NOMO-1 treated with dmso at 0.1 percent for 144 hours (cell line): Measurements from ENCODE around the gene STK11.

ENCODE experiments used
- DNase-seq: peaks from one replicate; lab custom pipeline; 2025; ENCODE audit not compliant: unreplicated experiment; lab: John Stamatoyannopoulos, UW

The STK11 gene

DNA sequence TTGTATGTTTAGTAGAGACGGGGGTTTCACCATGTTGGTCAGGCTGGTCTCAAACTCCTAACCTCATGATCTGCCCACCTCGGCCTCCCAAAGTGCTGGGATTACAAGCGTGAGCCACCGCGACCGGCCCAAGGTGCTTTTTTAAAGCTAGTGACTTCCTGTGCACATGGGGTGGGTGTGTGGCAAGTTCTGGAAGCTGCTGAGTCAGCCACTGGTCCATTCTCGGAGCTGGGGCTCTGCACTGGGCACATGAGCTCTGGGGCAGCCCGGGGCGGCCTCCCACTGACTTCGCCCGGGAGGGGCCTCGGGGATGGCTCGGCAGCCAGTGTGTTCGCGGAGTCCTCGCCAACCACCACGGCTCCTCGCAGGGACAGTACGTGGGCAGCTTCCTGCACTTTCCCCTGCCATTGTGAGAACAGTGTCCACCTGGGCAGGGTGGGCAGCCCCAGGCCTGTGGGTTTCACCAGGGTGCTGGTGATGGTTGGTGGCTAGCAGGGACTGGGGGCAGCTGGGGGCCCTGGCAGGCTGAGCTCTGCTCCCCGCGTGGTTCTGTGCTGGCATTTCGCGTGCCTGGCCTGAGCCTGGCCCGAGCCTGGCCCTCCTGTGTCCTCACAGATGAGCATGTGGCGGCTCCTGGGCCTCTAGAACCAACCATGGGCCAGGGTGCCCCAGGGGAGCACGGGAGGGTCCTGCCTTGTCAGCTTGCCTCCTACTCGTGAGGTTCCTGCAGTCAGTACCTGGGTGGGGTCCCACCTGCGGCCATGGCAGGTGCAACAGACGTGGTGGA lies 20.1 kb downstream of the STK11 start:
- no peak for DNase-seq

- no peak for DNase-seq
Measured at GRCh38 chr19:1226227-1226518, 20.6 kb downstream of the STK11 start.

GRCh38 chr19:1226522-1227303 lies 21.1 kb downstream of the STK11 start:
- DNase-seq: no peak

DNA sequence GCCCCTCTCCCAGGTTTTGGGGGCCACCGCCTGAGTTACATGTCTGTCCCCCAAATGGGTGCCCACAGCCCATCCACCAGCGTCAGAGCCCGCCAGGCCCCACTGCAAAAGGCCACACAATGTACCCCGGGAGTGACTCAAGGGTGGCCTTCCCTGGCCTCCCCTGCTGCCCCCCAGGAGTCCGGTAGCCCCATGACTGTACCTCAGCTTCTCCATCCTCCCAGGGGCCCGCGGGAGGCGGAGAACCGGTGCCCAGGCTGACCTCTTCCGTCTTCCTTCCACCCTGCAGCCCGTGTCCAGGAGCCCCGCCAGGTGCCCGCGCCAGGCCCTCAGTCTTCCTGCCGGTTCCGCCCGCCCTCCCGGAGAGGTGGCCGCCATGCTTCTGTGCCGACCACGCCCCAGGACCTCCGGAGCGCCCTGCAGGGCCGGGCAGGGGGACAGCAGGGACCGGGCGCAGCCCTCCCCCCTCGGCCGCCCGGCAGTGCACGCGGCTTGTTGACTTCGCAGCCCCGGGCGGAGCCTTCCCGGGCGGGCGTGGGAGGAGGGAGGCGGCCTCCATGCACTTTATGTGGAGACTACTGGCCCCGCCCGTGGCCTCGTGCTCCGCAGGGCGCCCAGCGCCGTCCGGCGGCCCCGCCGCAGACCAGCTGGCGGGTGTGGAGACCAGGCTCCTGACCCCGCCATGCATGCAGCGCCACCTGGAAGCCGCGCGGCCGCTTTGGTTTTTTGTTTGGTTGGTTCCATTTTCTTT lies 21.9 kb downstream of the STK11 start:
- no peak for DNase-seq

- no peak for DNase-seq
Measured at GRCh38 chr19:1228161-1228957, 22.8 kb downstream of the STK11 start.

GRCh38 chr19:1229056-1229923 lies 23.7 kb downstream of the STK11 start:
- DNase-seq: no peak

- no peak for DNase-seq
Measured at GRCh38 chr19:1229924-1230782, 24.6 kb downstream of the STK11 start.

DNA sequence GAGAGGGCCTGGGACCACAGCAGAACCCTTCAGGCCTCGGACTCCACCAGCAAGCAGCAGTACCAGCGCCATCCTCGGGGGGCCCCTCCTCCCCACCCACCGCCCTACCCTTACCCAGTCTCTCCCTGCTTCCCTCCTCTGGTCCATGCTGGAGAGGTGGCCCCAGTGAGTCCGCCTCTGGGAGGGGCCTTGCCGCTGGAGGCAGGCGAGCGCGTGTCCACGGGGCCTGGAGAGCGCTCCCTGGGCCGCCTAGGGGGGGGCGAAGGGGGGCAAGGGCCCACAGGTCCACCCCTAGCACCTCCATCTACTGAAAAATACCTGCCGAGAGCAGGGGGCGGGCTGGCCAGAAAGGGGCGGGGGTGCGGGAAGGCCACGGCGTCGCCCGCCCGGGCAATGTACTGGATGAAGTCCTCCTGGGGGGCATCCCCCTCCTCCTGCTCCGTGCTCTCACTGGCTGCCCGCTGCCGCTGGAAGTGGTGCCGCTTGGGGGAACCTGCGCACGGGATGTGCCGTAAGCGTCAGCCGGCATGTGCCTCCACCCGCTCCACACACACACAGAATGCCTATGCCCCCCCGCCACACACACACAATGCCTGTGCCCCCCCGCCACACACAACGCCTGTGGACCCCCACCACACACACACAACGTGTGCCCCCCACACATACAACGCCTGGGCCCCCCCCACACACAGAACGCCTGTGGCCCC lies 25.4 kb downstream of the STK11 start:
- no peak for DNase-seq

DNA sequence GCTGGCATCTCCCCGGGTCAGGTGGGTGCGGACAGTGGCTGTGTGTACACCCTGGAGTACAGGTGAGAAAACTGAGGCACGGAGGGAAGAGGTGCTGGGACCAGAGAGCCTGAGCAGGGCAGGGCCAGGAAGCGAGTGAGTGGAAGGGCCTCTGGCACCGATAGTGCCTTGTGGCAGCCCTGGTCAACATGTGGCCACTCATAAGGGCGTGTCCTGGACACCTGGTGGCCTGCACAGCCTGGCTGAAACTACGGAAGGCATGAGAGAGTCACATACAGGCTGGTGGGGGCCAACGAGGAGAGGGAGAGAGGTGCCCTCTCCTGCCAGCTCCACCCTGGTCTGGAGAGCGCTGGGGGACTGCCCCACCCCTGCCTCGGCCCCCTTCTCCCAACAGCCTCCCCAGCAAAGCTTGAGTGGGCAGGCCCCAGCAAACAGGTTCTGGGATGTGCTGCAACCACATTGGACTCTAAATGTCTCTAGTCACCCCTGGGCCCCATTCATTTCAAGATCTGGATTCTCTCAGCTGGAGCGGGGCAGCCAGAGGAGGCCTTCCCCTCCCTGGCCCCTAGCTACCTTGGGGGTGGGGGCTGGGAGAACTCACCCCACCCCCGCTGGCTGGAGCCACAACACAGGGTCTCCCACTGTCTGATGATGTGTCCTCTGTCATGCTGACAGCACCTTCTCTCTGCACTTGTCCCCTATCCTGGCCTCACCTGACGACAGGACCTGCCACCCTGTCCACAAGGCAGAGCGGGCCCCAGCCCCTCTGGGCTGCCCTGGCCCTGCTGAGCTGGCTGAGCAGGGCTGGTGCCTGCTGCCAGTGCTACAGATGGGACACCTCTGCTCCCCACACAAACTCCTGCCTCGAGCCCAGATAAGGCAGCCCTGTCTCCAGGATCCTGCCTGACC lies 26.4 kb downstream of the STK11 start:
- no peak for DNase-seq

DNA sequence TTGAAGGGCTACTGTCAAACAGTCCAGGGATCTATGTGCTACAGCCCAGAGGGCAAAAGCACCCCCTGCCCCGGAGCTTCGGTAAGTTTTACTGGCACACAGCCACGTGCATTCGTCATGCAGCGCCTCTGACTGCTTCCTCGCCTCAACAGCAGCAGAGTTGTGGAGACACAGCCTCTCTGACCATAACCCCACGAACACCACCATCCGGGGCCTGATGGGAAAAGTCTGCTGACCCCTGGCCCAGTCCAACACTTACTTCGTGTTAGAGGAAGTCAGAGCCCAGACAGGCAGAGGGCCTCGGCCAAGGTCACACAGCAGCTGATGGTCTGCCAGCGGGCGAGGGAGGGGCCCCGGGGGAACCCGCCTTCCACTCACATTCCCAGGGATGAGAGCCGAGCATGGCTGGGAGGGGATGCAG lies 27.1 kb downstream of the STK11 start:
- DNase-seq: no peak

DNA sequence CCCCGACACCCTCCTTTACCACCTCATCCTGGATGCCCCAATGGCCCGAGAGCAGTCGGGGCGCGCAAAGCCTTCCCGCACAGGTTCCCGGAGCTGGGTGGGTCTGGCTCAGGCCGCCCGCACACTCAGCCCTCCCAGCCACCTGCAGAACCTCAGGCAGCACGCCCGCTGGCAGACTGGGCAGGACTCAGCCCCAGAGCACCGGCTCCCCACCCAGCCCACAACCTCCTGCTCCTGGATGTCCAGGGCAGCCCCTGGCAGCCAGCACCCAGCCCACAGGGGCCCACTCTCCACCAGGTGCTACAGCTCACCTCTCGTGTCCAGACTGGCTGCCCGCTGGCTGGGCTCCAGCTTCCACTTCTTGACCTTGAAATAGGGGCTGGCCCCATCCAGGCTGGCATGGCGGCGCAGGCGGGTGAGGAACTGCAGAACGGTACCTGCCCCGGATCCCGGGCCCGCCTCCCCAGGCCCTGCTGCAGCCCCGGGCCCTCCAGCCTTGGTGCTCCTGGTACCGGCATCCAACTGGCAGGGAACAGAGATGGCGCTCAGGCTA lies 27.6 kb downstream of the STK11 start:
- no peak for DNase-seq

GRCh38 chr19:1234051-1234954 lies 28.7 kb downstream of the STK11 start:
- no peak for DNase-seq

DNA sequence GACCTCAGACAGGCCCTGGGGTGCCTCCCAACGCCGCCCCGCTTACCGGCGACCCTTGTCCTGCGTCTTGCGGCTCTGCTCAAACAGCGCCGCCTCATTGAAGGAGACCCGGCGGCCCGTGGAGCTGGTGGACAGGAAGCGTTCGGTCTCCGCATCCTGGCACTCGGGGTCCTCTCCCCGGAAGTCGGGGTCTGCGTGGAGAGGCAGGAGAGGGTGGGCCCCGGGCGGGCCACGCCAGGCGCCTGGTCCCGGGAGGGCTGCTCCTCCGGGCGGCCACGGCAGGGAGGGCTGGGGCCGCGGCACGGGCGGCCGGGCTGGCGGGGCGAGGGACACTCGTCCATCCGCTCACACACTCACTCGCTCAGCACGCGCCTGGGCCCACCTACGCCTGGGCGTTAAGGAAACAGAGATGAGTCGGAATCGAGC lies 29.4 kb downstream of the STK11 start:
- DNase-seq: no peak

DNA sequence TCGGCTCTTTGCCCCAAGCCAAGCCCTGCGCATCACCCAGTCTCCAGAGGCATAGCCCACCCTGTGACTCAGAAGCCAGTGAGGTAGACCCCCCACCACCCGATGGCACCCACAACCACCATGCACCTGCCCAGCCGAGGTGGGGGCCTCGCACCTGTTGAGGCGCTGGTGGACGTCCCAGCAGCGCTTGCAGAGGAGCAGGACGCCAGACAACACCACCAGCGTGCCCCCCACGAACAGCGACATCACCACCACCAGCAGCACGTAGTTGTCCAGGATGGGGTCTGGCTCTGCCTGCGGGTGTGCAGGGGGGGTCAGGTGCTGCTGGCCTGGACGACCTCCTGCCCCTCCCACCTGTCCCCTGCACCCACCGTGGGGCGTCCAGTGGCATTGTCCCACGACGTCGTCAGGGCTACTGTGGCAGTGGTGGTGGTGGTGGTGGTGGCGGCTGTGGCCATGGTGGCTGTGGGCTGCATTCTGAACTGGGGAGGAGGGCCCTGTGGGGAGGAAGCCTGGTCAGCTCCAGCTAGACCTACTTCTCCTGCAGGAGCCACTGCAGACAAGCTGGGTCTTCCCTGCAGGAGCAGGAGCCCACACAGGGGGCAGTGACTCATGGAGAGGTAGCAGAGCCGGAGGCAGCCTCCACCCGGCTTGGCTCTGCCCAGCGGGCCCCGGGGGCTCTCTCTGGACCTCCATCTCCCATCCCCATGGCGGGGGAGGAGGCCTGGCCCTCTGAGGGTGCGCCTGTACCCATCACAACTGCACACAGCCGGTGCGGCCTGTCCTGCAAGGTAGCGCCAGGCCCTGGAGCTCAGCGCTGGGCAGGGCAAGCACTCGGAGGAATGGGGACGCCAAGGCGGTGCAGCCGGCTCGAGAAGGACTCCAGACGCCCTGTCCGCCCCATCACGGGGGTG lies 30.3 kb downstream of the STK11 start:
- DNase-seq: no peak

GRCh38 chr19:1236576-1236975 lies 31.0 kb downstream of the STK11 start:
- DNase-seq: no peak
